Stimulated activated memory B cell treated with anti-CD40 and anti-IgM and Interleukin-4, amounts not matched to agents 10 μg/mL and 1 μg/mL and 100 μg/mL, for 72 hours (primary cell): ENCODE results near the gene KRTAP12-4.
"Not testable (repeated sequence)": the region's sequence is repeated elsewhere in the genome, so short reads cannot be mapped to it uniquely, and the experiment has no call there.

Experiments
- ATAC-seq: fragments of 150-1000 bp; cut with Tn5 transposase; 2 replicates; pipeline ENCODE4 v1.10.0; 2021
- H3K27ac Mint-ChIP-seq: one replicate; pipeline ENCODE4 v1.8.0; 2022; ENCODE audit warnings: mild to moderate bottlenecking, mixed read lengths
- H3K27me3 Mint-ChIP-seq: one replicate; pipeline ENCODE4 v1.8.0; 2022; ENCODE audit warnings: mixed read lengths
- H3K36me3 Mint-ChIP-seq: one replicate; pipeline ENCODE4 v1.8.0; 2022; ENCODE audit warnings: mixed read lengths
- H3K4me1 Mint-ChIP-seq: one replicate; pipeline ENCODE4 v1.8.0; 2022; ENCODE audit warnings: mixed read lengths
- H3K4me3 Mint-ChIP-seq: one replicate; pipeline ENCODE4 v1.8.0; 2022; ENCODE audit warnings: mild to moderate bottlenecking, moderate library complexity, mixed read lengths
- H3K9me3 Mint-ChIP-seq: one replicate; pipeline ENCODE4 v1.8.0; 2022; ENCODE audit warnings: mixed read lengths

The KRTAP12-4 gene

DNA sequence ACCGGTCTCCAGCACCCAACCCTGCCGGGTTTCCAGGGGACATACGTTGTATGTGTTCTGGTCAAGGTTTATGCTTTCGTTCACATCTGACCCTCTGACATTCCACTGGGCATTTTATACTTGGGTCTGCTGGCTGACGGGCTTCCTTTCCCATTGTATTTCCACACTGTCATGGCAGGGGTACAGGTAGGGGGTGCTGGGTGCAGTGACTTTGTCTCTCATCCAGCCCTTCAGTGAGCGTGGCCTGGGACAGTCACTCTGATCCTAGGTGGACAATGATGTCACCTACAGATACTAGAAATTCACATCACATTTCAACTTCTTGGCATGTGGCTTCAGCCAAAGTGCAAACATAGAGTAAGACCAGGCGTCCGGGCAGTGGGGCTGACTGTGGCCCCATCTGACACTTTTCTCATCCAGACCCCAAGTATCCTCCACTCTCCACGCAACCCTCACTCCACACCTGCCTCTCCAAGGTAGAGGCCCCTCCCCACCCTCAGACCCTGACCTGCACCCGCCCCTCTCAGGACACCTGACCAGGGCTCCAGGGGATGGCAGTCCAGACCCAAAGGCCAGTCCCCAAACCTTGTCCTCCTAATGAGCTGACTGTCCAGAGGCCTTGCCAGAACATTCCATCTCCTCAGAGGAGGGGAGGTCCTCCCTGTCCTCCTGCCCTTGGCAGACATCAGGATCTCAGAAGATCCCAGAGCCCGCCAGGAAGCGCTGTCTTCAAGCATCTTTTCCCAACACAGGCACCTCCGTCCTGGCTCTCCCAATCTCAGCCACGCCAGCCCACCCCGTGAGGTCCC, 18.0 kb downstream of the KRTAP12-4 start:
- H3K27ac Mint-ChIP-seq = no peak overlapping the region
- H3K9me3 Mint-ChIP-seq = peaks cover 27% of the 10 kb centered on the region
- peaks cover 2% of the 10 kb centered on the region for H3K36me3 Mint-ChIP-seq
- no peak overlapping the region for H3K4me3 Mint-ChIP-seq
- H3K4me1 Mint-ChIP-seq = no peaks in the 10 kb centered on the region
- H3K27me3 Mint-ChIP-seq = peaks cover 69% of the 10 kb centered on the region
- ATAC-seq = no peak

DNA sequence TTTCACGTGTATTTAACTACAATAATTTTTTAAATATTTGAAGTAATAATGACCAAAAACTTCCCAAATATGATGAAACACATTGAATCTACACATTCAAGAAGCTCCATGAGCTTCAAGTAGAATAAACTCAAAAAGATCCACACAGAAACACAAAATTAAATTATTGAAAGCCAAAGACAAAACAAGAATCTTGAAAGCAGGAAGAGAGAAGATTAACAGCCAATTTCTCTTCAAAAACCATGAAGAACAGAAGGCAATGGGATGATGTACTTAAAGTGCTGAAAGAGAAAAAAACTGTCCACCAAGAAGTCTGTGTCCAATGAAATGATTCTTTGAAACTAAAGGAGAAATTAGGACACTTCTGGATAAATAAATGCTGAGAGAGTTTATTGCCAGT, 22.4 kb downstream of the KRTAP12-4 start:
- Mint-ChIP-seq H3K4me3 (no peak overlapping the region), H3K27ac (no peak overlapping the region)

DNA sequence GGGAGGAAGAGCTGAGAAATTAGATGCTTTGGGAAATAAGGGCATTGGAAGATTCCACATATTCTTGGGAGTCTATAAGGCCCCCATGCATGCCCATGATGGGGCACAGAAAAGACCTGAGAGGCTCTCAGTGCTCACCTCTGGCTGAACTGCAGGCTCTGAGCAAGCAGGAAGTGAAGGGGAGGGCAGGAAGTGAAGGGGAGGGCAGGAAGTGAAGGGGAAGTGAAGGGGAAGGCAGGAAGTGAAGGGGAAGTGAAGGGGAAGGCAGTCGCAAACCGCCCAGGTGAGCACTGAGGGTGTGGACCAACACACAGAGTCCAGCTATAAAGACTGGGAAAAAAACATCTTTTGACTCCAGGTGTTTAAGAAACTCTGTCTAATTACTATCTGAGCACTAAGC, 24.0 kb downstream of the KRTAP12-4 start:
- ATAC-seq = no peak
- Mint-ChIP-seq H3K27ac (no peak overlapping the region), H3K36me3 (peaks cover 12% of the 10 kb centered on the region), H3K4me3 (no peak overlapping the region), H3K4me1 (peaks cover 11% of the 10 kb centered on the region), H3K27me3 (peaks cover 33% of the 10 kb centered on the region), H3K9me3 (peaks cover 33% of the 10 kb centered on the region)

More for the DNA sequence above, 22.4 kb downstream of the KRTAP12-4 start:
- H3K27me3 Mint-ChIP-seq = peaks cover 36% of the 10 kb centered on the region
- no peak for ATAC-seq
- peaks cover 12% of the 10 kb centered on the region for H3K36me3 Mint-ChIP-seq
- peaks cover 11% of the 10 kb centered on the region for H3K4me1 Mint-ChIP-seq
- peaks cover 33% of the 10 kb centered on the region for H3K9me3 Mint-ChIP-seq

DNA sequence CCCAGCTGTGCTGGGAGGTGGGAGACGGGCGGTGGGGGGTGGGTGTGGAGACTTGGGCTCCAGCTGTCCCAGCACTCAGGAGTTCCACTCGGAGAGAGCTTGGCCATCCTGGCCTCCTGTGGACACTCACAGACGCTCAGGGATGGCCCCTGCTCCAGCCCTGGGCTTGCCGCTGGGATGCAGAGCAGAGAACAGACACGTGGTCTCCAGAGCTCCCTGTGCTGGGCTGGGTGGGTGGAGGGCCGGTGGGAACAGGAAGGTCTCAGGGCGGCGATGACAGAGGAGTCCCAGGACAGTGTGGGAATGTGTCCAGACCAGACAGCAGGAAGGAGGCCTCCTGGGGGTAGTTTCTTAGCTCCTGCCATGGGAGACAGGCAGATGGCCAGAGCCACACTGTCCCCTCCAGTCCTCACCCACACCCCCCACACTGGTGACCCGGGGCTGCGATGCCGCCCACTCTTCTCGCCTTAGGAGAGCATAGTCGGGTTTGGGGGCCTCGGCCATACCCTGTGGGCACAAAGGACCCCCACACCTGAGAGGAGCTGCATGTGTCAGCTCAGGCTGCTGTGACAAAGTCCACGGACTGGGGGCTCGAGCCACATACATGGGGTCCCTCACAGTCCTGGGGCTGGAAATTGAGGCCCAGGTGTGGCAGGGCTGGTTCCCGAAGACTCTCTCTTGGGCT, 25.6 kb downstream of the KRTAP12-4 start:
- no peak for ATAC-seq
- H3K4me3 Mint-ChIP-seq = no peak overlapping the region

DNA sequence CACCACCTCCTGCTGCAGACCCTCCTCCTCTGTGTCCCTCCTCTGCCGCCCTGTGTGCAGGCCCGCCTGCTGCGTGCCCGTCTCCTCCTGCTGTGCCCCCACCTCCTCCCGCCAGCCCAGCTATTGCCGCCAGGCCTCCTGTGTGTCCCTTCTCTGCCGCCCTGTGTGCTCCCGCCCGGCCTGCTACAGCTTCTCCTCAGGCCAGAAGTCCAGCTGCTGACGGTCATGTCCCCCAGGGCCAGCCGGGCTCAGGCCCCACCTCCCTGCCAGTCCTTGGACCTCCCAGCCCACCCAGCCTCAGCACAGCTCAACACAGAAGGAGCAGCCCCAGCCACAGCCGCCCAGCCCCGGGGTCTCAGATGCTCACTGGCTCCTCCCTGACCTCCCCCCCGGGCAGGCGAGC, 26.6 kb downstream of the KRTAP12-4 start:
- H3K36me3 Mint-ChIP-seq = peaks cover 29% of the 10 kb centered on the region
- peaks cover 36% of the 10 kb centered on the region for H3K27me3 Mint-ChIP-seq
- H3K27ac Mint-ChIP-seq, H3K4me3 Mint-ChIP-seq, ATAC-seq: not testable (repeated sequence)
- H3K4me1 Mint-ChIP-seq = peaks cover 11% of the 10 kb centered on the region
- H3K9me3 Mint-ChIP-seq = peaks cover 41% of the 10 kb centered on the region

More for the DNA sequence above, 25.6 kb downstream of the KRTAP12-4 start:
- Mint-ChIP-seq H3K4me1 (peaks cover 11% of the 10 kb centered on the region), H3K36me3 (peaks cover 21% of the 10 kb centered on the region), H3K9me3 (peaks cover 41% of the 10 kb centered on the region), H3K27ac (no peak overlapping the region), H3K27me3 (peaks cover 34% of the 10 kb centered on the region)

DNA sequence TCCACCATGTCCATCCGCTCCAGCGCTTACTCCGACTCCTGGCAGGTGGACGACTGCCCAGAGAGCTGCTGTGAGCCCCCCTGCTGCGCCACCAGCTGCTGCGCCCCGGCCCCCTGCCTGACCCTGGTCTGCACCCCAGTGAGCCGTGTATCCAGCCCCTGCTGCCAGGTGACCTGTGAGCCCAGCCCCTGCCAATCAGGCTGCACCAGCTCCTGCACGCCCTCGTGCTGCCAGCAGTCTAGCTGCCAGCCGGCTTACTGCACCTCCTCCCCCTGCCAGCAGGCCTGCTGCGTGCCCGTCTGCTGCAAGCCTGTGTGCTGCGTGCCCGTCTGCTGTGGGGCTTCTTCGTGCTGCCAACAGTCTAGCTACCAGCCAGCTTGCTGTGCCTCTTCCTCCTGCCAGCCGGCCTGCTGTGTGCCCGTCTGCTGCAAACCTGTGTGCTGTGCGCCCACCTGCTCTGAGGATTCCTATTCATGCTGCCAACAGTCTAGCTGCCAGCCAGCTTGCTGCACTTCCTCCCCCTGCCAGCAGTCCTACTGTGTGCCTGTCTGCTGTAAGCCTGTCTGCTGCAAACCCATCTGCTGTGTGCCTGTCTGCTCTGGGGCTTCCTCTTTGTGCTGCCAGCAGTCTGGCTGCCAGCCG, 27.2 kb downstream of the KRTAP12-4 start:
- peaks cover 36% of the 10 kb centered on the region for H3K27me3 Mint-ChIP-seq
- H3K4me1 Mint-ChIP-seq = peaks cover 11% of the 10 kb centered on the region
- H3K4me3 Mint-ChIP-seq, H3K27ac Mint-ChIP-seq, ATAC-seq: not testable (repeated sequence)
- peaks cover 41% of the 10 kb centered on the region for H3K9me3 Mint-ChIP-seq
- H3K36me3 Mint-ChIP-seq = peaks cover 29% of the 10 kb centered on the region

DNA sequence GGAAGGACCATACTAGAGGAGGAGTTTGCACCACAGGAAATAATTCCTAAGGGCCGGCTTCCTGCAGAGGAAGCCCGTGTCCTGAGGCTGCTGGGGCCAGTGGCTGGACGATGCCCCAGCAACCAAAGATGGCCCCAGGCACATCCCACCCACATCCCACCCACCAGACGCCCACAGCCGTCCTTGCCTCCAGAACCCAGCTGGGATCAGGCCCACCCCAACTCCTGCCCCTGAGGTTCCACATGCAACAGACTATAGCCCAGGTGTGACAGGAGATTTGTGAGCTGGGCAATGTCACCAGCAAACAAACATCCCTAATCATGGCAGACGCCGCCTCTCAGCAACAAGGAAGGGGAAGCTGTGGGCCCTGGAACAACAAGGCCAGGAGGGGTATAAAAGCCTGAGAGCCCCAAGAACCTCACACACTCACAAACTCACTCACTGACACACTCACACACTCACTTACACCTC, 27.8 kb downstream of the KRTAP12-4 start, which contains the start of gene KRTAP10-9:
Gene KRTAP10-9 (plus strand): TSS at position 421 of the 471 bp plus-strand sequence. CDS start 79 bp downstream, outside the sequence.
- Mint-ChIP-seq H3K4me1 (peaks cover 11% of the 10 kb centered on the region), H3K27ac (no peak within 1 kb of the TSS), H3K4me3 (no peak within 1 kb of the TSS), H3K9me3 (peaks cover 40% of the 10 kb centered on the region), H3K27me3 (peaks cover 36% of the 10 kb centered on the region), H3K36me3 (peaks cover 29% of the 10 kb centered on the region)
- no peak for ATAC-seq

DNA sequence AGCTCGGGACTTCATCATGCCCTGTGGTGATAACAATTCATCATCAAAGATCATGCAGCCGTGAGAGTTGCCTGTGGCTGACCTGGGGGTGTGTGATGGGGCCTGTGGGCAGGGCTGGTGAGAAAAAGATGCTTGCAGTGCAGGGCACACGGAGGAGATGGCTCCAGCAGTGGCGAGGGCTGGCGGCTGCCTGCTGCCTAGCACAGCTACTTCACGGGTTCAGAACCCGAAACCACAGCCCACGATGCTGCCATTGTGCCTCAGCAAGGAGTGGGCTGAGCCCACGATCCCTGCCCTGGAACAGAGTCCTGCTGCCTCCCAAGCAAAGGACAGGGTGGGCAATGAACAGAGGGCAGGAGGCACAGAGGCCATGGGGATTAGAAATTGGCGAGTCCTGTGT, 28.2 kb downstream of the KRTAP12-4 start:
- peaks cover 11% of the 10 kb centered on the region for H3K4me1 Mint-ChIP-seq
- H3K27me3 Mint-ChIP-seq = peaks cover 36% of the 10 kb centered on the region
- peaks cover 25% of the 10 kb centered on the region for H3K36me3 Mint-ChIP-seq
- no peak overlapping the region for H3K27ac Mint-ChIP-seq
- peaks cover 36% of the 10 kb centered on the region for H3K9me3 Mint-ChIP-seq
- ATAC-seq = no peak
- no peak overlapping the region for H3K4me3 Mint-ChIP-seq

DNA sequence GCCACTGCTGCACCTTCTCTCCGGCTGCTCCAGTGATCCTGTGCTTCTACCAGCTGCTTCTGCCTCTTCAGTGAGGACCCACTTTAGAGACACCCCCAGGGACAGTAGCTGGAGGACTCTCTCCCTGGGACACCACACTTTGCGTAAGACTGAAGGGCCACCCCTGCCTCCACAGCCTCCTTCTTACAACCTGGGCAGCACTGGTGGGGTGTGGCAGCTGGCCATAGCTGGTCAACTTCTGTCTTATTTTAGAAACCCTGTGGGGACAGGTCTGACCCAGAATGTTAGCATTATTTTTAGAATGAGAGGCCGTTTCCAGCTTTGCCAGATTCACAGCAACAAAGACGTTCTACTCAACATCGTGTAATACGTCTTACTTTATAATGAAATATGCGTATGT, 28.7 kb downstream of the KRTAP12-4 start:
- no peak for ATAC-seq
- peaks cover 22% of the 10 kb centered on the region for H3K36me3 Mint-ChIP-seq

DNA sequence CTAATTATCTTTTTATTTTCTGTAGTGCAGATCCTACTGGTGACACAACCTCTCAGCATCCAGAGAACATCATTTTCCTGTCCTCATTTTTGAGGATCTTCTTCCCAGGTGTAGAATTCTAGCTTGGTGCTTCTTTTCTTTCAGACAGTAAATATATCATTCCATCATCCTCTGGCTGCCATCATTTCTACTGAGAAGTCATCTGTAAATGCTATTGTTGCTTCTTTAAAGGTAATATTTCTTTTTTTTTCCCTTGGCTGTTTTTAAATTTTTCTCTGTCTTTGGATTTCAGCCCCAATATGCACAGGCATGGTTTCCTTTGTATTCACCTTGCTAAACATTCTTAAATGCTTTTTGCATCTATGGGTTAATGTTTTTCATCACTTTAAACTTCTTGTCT, 30.9 kb downstream of the KRTAP12-4 start:
- peaks cover 36% of the 10 kb centered on the region for H3K27me3 Mint-ChIP-seq
- peaks cover 37% of the 10 kb centered on the region for H3K9me3 Mint-ChIP-seq
- H3K4me3 Mint-ChIP-seq = no peak overlapping the region
- peaks cover 9% of the 10 kb centered on the region for H3K4me1 Mint-ChIP-seq
- peaks cover 39% of the 10 kb centered on the region for H3K36me3 Mint-ChIP-seq
- ATAC-seq = no peak
- no peak overlapping the region for H3K27ac Mint-ChIP-seq

More for the DNA sequence above, 28.7 kb downstream of the KRTAP12-4 start:
- H3K4me3 Mint-ChIP-seq = no peak overlapping the region
- peaks cover 11% of the 10 kb centered on the region for H3K4me1 Mint-ChIP-seq
- peaks cover 36% of the 10 kb centered on the region for H3K27me3 Mint-ChIP-seq
- H3K9me3 Mint-ChIP-seq = peaks cover 33% of the 10 kb centered on the region
- H3K27ac Mint-ChIP-seq = no peak overlapping the region

DNA sequence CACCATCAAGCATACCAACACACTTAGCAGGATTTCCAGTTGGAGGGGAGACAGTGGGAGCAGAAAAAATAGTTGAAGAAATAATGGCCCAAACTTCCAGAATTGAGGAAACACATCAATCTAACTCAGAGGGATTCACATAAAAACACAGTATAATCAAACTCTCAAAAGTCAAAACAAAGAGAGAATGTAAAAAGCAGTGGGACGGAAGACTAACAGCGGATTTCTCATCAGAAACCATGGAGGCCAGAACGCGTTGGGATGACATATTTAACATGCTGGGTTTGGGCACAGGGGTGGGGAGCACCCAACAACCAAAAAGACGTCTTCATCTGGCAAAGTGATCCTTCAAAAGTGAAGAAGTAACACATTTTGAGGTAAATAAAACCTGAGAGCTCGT, 34.6 kb downstream of the KRTAP12-4 start:
- H3K4me1 Mint-ChIP-seq = peaks cover 14% of the 10 kb centered on the region
- no peak overlapping the region for H3K4me3 Mint-ChIP-seq
- no peak for ATAC-seq
- peaks cover 39% of the 10 kb centered on the region for H3K36me3 Mint-ChIP-seq
- no peak overlapping the region for H3K27ac Mint-ChIP-seq
- peaks cover 26% of the 10 kb centered on the region for H3K27me3 Mint-ChIP-seq
- peaks cover 39% of the 10 kb centered on the region for H3K9me3 Mint-ChIP-seq

DNA sequence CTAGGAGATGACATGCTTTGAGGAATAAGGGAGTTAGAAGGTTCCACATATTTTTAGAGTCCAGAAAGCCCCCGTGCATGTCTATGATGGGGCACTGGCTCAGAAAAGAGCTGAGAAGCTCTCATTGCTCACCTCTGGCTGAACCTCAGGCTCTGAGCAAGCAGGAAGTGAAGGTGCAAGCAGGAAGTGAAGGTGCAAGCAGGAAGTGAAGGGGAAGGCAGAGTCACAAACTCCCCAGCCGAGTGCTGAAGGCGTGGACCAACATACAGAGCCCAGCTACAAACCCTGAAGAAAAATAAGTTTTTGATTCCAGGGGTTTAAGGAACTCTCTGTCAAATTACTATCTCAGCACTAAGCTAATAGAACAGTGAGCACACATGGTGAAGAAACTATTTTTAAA, 35.5 kb downstream of the KRTAP12-4 start:
- Mint-ChIP-seq H3K4me1 (peaks cover 14% of the 10 kb centered on the region), H3K4me3 (no peak overlapping the region), H3K27me3 (peaks cover 29% of the 10 kb centered on the region), H3K9me3 (peaks cover 31% of the 10 kb centered on the region), H3K27ac (peak overlapping the region; percentile 69), H3K36me3 (peaks cover 30% of the 10 kb centered on the region)
- no peak for ATAC-seq

DNA sequence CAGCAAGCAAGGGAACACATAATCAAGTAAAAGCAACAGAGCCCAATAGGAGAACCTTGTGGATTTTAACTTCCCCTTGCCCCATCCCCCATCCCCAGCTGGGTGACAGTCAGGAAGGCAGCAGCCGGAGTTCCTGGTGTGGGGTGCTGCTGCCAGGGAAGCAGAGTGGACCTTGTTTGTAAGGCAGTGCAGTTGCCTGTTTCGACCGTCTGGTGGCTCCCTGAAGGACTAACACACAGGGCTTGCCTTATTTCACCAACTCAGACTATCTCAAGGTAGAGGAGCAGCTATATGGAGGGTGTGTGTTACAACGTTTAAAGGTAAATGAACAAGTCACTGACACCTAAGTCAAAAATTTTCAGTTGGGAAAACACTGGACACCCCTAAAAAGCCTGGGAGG, 36.0 kb downstream of the KRTAP12-4 start:
- Mint-ChIP-seq H3K27me3 (peaks cover 28% of the 10 kb centered on the region), H3K4me3 (no peak overlapping the region), H3K9me3 (peaks cover 27% of the 10 kb centered on the region), H3K27ac (peak overlapping the region; percentile 69), H3K4me1 (peaks cover 14% of the 10 kb centered on the region), H3K36me3 (peaks cover 26% of the 10 kb centered on the region)
- ATAC-seq = no peak

DNA sequence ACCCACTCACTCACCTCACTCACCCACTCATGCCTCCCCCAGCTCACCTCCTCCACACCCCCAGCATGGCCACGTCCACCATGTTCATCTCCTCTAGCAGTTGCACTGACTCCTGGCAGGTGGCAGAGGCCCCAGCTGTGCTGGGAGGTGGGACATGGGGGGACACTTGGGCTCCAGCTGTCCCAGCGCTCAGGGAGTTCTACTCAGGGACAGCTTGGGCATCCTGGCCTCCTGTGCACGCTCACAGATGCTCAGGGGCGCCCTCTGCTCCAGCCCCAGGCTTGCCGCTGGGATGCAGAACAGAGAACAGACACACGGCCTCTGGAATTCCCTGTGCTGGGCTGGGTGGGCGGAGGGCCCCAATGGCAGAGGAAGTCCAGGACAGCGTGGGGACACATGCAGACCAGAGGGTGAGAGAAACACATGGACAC, 37.4 kb downstream of the KRTAP12-4 start:
- no peak overlapping the region for H3K27ac Mint-ChIP-seq
- H3K9me3 Mint-ChIP-seq = peaks cover 26% of the 10 kb centered on the region
- peaks cover 34% of the 10 kb centered on the region for H3K36me3 Mint-ChIP-seq
- ATAC-seq = no peak
- no peak overlapping the region for H3K4me3 Mint-ChIP-seq
- H3K4me1 Mint-ChIP-seq = peaks cover 14% of the 10 kb centered on the region
- H3K27me3 Mint-ChIP-seq = peaks cover 41% of the 10 kb centered on the region

DNA sequence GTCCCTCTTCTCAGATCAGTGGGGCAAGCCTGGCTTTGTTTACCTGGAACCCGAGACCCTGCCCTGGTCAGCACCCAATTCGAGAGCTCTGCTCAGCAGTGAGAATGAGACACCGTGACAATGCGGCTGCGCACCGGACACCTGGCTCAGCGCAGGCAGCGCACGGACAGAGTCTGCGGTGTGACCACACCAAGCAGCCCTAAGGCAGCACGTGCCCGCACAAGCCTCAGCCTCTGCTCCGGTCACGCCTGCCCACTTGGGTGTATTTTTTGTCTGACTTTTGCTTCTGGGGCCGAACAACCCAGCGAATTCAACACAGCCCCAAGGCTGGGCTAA, 37.9 kb downstream of the KRTAP12-4 start:
- H3K9me3 Mint-ChIP-seq = peaks cover 29% of the 10 kb centered on the region
- peaks cover 41% of the 10 kb centered on the region for H3K27me3 Mint-ChIP-seq
- peaks cover 14% of the 10 kb centered on the region for H3K4me1 Mint-ChIP-seq
- H3K27ac Mint-ChIP-seq = no peak overlapping the region
- H3K36me3 Mint-ChIP-seq = peaks cover 35% of the 10 kb centered on the region
- no peak overlapping the region for H3K4me3 Mint-ChIP-seq
- no peak for ATAC-seq
